Mucosa of descending colon (tissue), 3 donors: ENCODE results near the gene GRK5. TPM values are rescaled to one million over a fixed set of nuclear protein-coding genes. Genes with fewer than 3 reads are reported as not detected.

Experiments used
- ATAC-seq: fragments of 200-7000 bp; cut with Tn5 transposase; one replicate; pipeline ENCODE4 v1.9.1; 2020; ENCODE audit warnings: mild to moderate bottlenecking, moderate library complexity
- DNase-seq, 3 donors: peaks; one replicate each; pipeline ENCODE4 v3.0.0-alpha.2; 2020
- H3K36me3 ChIP-seq: fragments of 200-600 bp; one replicate; pipeline ENCODE4 v1.8.0; 2021; ENCODE audit warnings: low read depth, mild to moderate bottlenecking
- H3K4me1 ChIP-seq: fragments of 200-600 bp; one replicate; pipeline ENCODE4 v1.8.0; 2021; ENCODE audit warnings: low read depth, mild to moderate bottlenecking
- H3K4me3 ChIP-seq: fragments of 200-600 bp; one replicate; pipeline ENCODE4 v1.8.0; 2021; ENCODE audit warnings: mild to moderate bottlenecking
- H3K9me3 ChIP-seq: fragments of 200-600 bp; one replicate; pipeline ENCODE4 v1.8.0; 2021; ENCODE audit warnings: mild to moderate bottlenecking
- CTCF ChIP-seq: fragments of 200-600 bp; IDR thresholded peaks from one replicate; pipeline ENCODE4 v1.8.0; 2022; ENCODE audit warnings: antibody characterized with exemption, mild to moderate bottlenecking
- intact Hi-C, 2 donors: fragments of 100-400 bp; cut with DNase I in 1 of 2; cut with micrococcal nuclease in 1 of 2; formaldehyde crosslinking; loops; one replicate each; pipeline versions ENCODE4 v1.11.0 to v1.11.1; 2022; cut with DNase I, micrococcal nuclease
- total RNA-seq, 3 donors: library from RNA; stranded (reverse); fragmentation: NEBNext Ultra II Directional in 2 of 3; extraction: Animal tissue kit (Norgen Biotek cat#: 25700) in 2 of 3; gene quantifications; one replicate each; pipeline versions ENCODE4 v1.2.1 to v1.2.4, GENCODE V29; 2021 to 2023
- donor health status: DM: no; HTN: no; CAD: no; lungs with moderate emphysema.
- donor health status: DM: no; HTN: no; CAD: no.
- donor health status: DM: no; HTN: yes; CAD: no.

GRK5 gene
- total RNA-seq, 3 donors from 2014 or later, result 6.6 to 27.1 (median 8.3) TPM

- TF ChIP-seq CTCF, result no peak
- intact Hi-C loops, result no loop called here
- Histone ChIP-seq H3K36me3 (no peaks in the 10 kb centered on the region), H3K4me1 (no peaks in the 10 kb centered on the region), H3K9me3 (no peaks in the 10 kb centered on the region), H3K4me3 (no peak overlapping the region)
- DNase-seq (no peak), ATAC-seq (no peak)
Measured at GRCh38 chr10:119473771-119474170, 266.4 kb downstream of the GRK5 start.

GRCh38 chr10:119474606-119475005 is 267.2 kb downstream of the GRK5 start:
- no peak for DNase-seq
- no peak for TF ChIP-seq CTCF
- no peaks in the 10 kb centered on the region for H3K4me1 ChIP-seq
- no peaks in the 10 kb centered on the region for H3K9me3 ChIP-seq
- intact Hi-C loops, result no loop called here
- ATAC-seq, result no peak
- H3K36me3 ChIP-seq, result no peaks in the 10 kb centered on the region
- H3K4me3 ChIP-seq, result no peak overlapping the region

- Histone ChIP-seq H3K9me3 (no peaks in the 10 kb centered on the region), H3K4me1 (no peaks in the 10 kb centered on the region), H3K36me3 (no peaks in the 10 kb centered on the region), H3K4me3 (no peak overlapping the region)
- TF ChIP-seq CTCF, result no peak
- no peak for ATAC-seq
- DNase-seq, result no peak
- intact Hi-C loops, result no loop called here
Measured at GRCh38 chr10:119477444-119477843, 270.1 kb downstream of the GRK5 start.

- H3K36me3 ChIP-seq, result no peaks in the 10 kb centered on the region
- H3K9me3 ChIP-seq, result no peaks in the 10 kb centered on the region
- no peak overlapping the region for H3K4me3 ChIP-seq
- no peaks in the 10 kb centered on the region for H3K4me1 ChIP-seq
- DNase-seq (no peak), ATAC-seq (peak; percentile 72)
- intact Hi-C loops, result no loop called here
- no peak for TF ChIP-seq CTCF
Measured at GRCh38 chr10:119478111-119478802, 270.9 kb downstream of the GRK5 start.

GRCh38 chr10:119478811-119479341 is 271.5 kb downstream of the GRK5 start:
- no peaks in the 10 kb centered on the region for H3K36me3 ChIP-seq
- no peaks in the 10 kb centered on the region for H3K9me3 ChIP-seq
- no peak for TF ChIP-seq CTCF
- no peak for DNase-seq
- H3K4me1 ChIP-seq, result no peaks in the 10 kb centered on the region
- no peak overlapping the region for H3K4me3 ChIP-seq
- intact Hi-C loops, result no loop called here
- peak; percentile 45 for ATAC-seq
